HT-29 (cell line): ENCODE results near the gene CACNA1H. TPM values are rescaled to one million over a fixed set of nuclear protein-coding genes. Genes with fewer than 3 reads are reported as not detected.
"Not testable (repeated sequence)": the region's sequence is repeated elsewhere in the genome, so short reads cannot be mapped to it uniquely, and the experiment has no call there.

Experiments used
- DNase-seq: peaks from one replicate; pipeline ENCODE4 v3.0.0-alpha.2; 2015; ENCODE audit warnings: low spot score
- total RNA-seq: library from RNA; depleted of rRNA; stranded (reverse); fragments of >200 nt; shearing (Covaris generic); gene quantifications from 2 replicates; pipeline ENCODE4 v1.2.3, GENCODE V29; 2014

Gene CACNA1H
- total RNA-seq, 1 experiment from 2014 or later: 0.56 TPM

- no peak for DNase-seq
Observed at GRCh38 chr16:1224558-1224957, 71.7 kb downstream of the CACNA1H start.

- DNase-seq: no peak
Observed at GRCh38 chr16:1225051-1225451, 72.1 kb downstream of the CACNA1H start, which contains the start of gene TPSG1. Gene TPSG1 (minus strand): TSS chr16:1225268. CDS start chr16:1225252, 16 bp downstream.

GRCh38 chr16:1225728-1226311 lies 72.9 kb downstream of the CACNA1H start:
- DNase-seq: not testable (repeated sequence)

GRCh38 chr16:1226692-1227091 lies 73.8 kb downstream of the CACNA1H start:
- DNase-seq: not testable (repeated sequence)

GRCh38 chr16:1228227-1228626 lies 75.3 kb downstream of the CACNA1H start:
- not testable (repeated sequence) for DNase-seq

- DNase-seq: not testable (repeated sequence)
Observed at GRCh38 chr16:1229476-1229875, 76.6 kb downstream of the CACNA1H start.

GRCh38 chr16:1230084-1230470 lies 77.2 kb downstream of the CACNA1H start, which contains the start of gene TPSB2:
Gene TPSB2 (minus strand): TSS chr16:1230184. CDS start chr16:1229951, 233 bp downstream.
- not testable (repeated sequence) for DNase-seq

- DNase-seq: not testable (repeated sequence)
Observed at GRCh38 chr16:1230471-1231212, 77.7 kb downstream of the CACNA1H start.

GRCh38 chr16:1231301-1231700 lies 78.4 kb downstream of the CACNA1H start:
- not testable (repeated sequence) for DNase-seq

GRCh38 chr16:1232049-1232748 lies 79.3 kb downstream of the CACNA1H start:
- not testable (repeated sequence) for DNase-seq

- not testable (repeated sequence) for DNase-seq
Observed at GRCh38 chr16:1236659-1237058, 83.8 kb downstream of the CACNA1H start.

- DNase-seq: no peak
Observed at GRCh38 chr16:1237990-1238389, 85.1 kb downstream of the CACNA1H start.

GRCh38 chr16:1238909-1239308 lies 86.0 kb downstream of the CACNA1H start:
- not testable (repeated sequence) for DNase-seq

- DNase-seq: not testable (repeated sequence)
Observed at GRCh38 chr16:1239575-1239974, 86.7 kb downstream of the CACNA1H start.

GRCh38 chr16:1240436-1240835 lies 87.5 kb downstream of the CACNA1H start, which contains the start of gene TPSAB1:
Gene TPSAB1 (plus strand): TSS chr16:1240705. CDS start chr16:1240939, 234 bp downstream.
- not testable (repeated sequence) for DNase-seq

GRCh38 chr16:1241081-1241480 lies 88.2 kb downstream of the CACNA1H start:
- DNase-seq: not testable (repeated sequence)

GRCh38 chr16:1243363-1243762 lies 90.5 kb downstream of the CACNA1H start:
- not testable (repeated sequence) for DNase-seq

GRCh38 chr16:1243907-1244850 lies 91.3 kb downstream of the CACNA1H start:
- DNase-seq: not testable (repeated sequence)

- DNase-seq: no peak
Observed at GRCh38 chr16:1244881-1245280, 92.0 kb downstream of the CACNA1H start.

GRCh38 chr16:1245452-1246020 lies 92.6 kb downstream of the CACNA1H start:
- no peak for DNase-seq
